Left hindlimb (tissue), 1 donor: ENCODE results near the gene DUSP22.

Experiments
- DNase-seq: peaks from one replicate; pipeline ENCODE4 v3.0.0-alpha.2; 2018

Gene DUSP22

DNA sequence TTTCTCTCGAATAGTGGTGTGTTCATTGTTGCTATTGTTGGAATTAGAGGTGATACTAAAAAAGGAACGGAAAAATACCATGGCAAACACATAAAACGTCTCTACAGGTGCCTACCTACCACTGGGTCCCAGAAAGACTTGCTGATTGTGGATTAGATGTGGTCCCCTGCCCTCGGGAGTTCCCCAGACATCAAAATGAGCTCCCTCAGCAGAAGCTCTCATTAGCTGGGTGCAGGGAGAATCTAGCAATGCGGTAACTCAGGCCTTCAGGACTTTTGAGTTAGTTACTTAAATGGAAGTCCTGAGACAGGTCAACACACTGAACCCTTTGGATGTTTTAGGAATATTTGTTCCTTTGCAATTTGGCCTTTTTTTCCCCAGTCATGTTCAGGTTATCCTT lies 105.3 kb downstream of the DUSP22 start:
- DNase-seq = no peak

DNA sequence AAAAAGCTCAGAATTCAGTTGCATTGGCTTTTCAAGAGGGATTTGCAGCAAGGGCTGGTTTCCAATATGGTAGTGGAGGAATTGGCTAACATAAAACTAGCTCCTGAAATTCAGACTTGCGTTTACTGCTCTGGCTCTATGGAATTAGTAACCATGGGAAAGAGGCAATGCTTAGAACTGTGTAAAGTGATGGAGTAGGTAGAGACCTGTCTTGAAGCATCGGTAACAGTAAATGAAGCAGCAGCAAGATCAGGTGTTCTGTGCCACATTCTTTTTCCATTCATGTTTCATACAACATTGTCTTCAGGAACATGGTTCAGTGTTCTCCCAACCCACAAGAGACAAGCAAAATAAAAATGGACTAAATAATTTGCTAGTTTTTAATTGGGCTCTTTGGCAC lies 105.8 kb downstream of the DUSP22 start:
- no peak for DNase-seq

DNA sequence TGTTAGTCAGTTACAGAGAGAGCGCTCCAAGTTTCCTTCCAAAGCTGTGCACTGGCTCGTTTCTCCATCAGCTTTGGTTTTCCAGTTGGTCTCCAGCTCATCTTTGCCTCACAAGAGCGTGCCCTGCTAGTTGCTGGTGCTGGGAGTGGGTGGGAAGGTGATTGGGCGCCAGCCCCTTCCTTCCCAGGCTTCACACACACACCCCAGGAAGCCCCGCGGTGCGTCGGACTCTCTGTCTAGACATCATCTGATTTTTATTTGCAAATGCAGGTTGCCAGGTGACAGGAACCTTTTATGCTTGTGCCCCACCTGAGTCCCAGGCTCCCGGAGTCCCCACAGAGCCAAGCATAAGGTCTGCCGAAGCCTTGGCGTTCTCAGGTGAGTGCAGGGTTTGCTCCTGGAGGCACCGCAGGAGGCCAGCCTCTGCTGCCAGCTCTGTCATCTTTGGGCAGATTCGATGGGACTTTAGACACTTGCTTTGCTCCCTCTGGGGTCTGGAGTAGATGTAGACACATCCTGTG lies 106.3 kb downstream of the DUSP22 start:
- DNase-seq = no peak

DNA sequence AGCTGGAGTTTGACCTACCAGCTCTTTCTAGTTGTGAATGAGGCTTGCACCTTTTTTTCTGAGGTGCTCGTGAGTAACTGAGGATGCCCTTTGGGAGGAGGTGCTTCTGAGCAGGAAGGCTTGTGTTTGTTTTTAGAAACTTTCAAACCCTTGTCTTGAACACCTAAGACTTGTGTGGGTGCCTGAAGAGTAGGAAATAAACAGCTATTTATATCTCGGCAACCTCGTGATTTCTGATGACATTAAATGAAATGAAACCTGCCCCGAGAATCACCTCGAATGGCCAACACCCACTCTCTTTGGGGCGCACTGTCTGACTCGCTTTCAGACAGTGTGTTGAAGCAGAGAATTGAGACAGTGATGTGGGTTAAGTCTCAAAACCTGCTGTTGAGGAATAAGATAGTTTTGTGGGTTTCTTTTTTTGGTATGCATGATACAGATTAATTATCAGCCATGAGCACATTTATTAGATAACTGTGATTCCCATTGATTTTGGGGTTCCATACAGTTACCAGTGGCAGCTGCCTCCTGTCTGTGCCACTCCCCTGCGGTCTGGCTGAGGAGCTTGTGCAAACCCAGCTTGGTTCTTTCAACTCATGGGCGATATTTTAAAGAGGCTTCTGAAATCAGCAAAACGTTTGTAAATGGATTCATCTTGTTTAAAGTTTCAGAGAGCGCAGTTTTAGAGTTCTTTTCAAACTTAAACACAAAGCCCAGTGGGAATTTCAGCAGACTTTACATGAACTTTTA lies 107.7 kb downstream of the DUSP22 start:
- DNase-seq = no peak

DNA sequence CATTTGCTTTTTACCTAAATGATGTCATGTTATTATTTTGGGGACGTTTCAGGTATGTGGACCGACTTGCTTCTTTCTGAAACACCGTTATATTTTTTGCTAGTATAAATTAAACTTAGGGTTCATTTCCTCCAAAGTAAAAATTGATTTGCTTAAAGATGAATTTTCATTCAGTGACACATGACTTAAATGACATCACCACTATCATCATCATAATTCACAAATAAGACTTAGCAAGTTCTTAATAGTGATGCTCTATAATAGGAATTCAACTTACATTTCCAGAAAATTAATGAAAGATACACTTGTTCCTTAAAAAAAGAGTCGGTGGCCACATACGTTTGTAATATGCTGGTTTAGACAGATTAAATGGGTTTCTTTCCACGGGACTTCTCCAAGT lies 108.5 kb downstream of the DUSP22 start:
- no peak for DNase-seq
